ENCODE results near the gene TCOF1. TPM values are rescaled to one million over a fixed set of nuclear protein-coding genes. Genes with fewer than 3 reads are reported as not detected.
A peak's percentile ranks its signal among the peaks of the same experiment; 100 is the strongest.

Gene TCOF1
- total RNA-seq, 6 donors from 2014 or later, result 21.7 to 71.2 (median 30.4) TPM

DNA sequence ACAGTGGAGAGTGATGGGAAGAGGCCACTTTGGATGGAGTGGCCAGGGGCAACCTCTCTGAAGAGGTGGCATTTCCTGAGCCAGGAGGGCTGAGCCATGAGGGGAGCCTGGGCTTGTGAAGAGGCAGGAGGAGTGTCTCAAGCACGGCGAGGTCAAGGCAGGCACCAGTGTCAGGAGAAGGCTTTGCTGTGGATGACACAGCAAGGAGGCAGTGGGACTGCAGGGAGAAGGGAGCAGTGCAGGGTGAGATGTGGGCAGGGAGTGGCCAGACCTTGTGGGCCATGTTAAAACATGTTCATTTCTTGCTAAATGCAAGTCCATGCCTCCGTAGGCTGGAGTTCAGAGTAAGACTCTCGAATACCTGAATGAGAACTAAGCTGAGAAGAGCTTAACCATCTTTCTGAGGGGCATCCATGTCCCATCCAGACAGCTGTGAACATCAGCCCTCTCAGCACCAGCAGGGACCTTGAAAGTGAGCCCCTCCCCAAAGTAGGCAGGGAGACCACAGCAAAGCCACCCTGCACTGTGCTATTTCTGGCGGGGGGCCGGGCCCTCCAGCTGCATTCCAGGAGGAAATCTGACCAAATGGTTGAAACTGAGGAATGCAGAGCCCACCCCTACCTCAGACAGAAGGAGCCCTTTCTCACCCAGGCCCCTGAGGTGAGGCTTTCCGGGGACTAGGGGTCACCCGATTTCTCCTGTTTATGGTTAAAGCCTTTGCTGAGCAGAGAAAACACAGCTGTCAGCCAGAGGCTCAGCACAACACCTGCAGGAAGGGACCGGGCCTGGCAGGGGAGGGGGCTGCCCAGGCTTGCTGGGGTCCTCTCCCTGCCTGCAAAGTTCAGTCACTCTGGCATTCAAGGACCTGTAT, 38.6 kb upstream of the TCOF1 start:
- no peaks in the 10 kb centered on the region for H3K27me3 ChIP-seq
- no peaks in the 10 kb centered on the region for H3K9me3 ChIP-seq
- ATAC-seq (ENCODE audit: low FRiP score in 2 of 2) (no peak), DNase-seq (no peak)
- 80% methylated on average over 7 to 9 of the region's 9 CpGs for WGBS, 2 donors
- no peak overlapping the region for H3K27ac ChIP-seq
- no peak for TF ChIP-seq EP300 (IDR thresholded peaks at IDR 0.05)
- TF ChIP-seq POLR2A (IDR thresholded peaks at IDR 0.05), result no peak
- TF ChIP-seq POLR2AphosphoS5 (IDR thresholded peaks at IDR 0.05), result no peak
- TF ChIP-seq, protein P1, sequence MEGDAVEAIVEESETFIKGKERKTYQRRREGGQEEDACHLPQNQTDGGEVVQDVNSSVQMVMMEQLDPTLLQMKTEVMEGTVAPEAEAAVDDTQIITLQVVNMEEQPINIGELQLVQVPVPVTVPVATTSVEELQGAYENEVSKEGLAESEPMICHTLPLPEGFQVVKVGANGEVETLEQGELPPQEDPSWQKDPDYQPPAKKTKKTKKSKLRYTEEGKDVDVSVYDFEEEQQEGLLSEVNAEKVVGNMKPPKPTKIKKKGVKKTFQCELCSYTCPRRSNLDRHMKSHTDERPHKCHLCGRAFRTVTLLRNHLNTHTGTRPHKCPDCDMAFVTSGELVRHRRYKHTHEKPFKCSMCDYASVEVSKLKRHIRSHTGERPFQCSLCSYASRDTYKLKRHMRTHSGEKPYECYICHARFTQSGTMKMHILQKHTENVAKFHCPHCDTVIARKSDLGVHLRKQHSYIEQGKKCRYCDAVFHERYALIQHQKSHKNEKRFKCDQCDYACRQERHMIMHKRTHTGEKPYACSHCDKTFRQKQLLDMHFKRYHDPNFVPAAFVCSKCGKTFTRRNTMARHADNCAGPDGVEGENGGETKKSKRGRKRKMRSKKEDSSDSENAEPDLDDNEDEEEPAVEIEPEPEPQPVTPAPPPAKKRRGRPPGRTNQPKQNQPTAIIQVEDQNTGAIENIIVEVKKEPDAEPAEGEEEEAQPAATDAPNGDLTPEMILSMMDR (IDR thresholded peaks at IDR 0.05), result no peak
- no peak overlapping the region for H3K4me3 ChIP-seq
- peaks cover 0 to 7% (median 0%) of the 10 kb centered on the region in 4 donors for H3K4me1 ChIP-seq
- H3K36me3 ChIP-seq, result no peaks in the 10 kb centered on the region

DNA sequence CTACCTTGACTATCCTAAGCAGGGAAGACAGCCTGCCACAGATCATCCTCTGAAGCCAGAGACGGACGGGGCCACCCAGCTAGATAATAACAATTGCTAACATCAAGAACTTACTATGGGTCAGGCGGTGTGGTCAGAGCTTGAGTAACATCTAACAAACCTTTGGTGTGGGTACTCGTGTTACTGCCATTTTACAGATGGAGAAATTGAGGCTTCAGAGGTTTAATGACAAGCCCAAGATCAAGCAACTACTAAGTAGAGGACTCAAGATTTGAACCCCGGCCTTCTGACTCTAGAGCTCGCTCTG, 38.1 kb upstream of the TCOF1 start:
- WGBS, 2 donors, result 87 to 91% methylated on average over 6 of the region's 6 CpGs
- TF ChIP-seq EP300 (IDR thresholded peaks at IDR 0.05), result no peak
- no peak for TF ChIP-seq POLR2A (IDR thresholded peaks at IDR 0.05)
- TF ChIP-seq POLR2AphosphoS5 (IDR thresholded peaks at IDR 0.05), result no peak
- TF ChIP-seq, protein P1 (IDR thresholded peaks at IDR 0.05), result no peak
- DNase-seq, result no peak

DNA sequence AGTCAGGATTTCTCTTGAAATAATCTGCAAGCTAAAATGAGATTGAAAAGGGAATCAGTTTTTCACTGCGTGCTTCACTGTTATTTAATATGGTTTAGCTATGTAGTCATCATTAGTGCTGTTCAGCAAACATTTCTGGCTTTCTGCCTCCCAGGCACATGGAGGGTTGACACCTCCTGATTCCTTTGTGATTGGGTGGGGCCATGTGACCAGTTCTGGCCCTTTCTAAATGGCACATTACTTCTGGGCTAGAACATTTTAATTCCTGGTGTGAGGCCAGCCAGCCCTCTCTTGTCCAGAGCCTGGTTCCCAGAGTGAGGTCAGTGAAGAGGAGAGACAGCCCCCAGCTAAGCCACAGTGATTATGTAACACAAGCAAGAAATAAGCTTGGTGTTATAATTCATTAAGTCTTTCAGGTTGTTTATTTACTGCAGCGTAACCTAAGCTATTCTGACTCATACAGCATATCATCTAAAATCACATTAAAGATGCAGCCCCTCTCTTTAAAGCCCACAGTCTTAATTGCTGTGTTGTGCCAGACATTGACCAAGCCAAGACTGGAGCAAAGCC, 37.4 kb upstream of the TCOF1 start:
- peaks cover 0 to 7% (median 0%) of the 10 kb centered on the region in 4 donors for H3K4me1 ChIP-seq
- TF ChIP-seq POLR2AphosphoS5 (IDR thresholded peaks at IDR 0.05), result peak in 1 of 2 donors; percentile 50
- no peak for TF ChIP-seq EP300 (IDR thresholded peaks at IDR 0.05)
- TF ChIP-seq, protein P1 (IDR thresholded peaks at IDR 0.05), result no peak
- no peak for TF ChIP-seq POLR2A (IDR thresholded peaks at IDR 0.05)
- peak; percentile 62 to 89 for ATAC-seq (ENCODE audit: low FRiP score in 2 of 2)
- no peaks in the 10 kb centered on the region for H3K36me3 ChIP-seq
- no peak for DNase-seq
- no peaks in the 10 kb centered on the region for H3K9me3 ChIP-seq
- H3K27ac ChIP-seq, result no peak overlapping the region
- H3K27me3 ChIP-seq, result no peaks in the 10 kb centered on the region
- H3K4me3 ChIP-seq, result no peak overlapping the region
- WGBS, 2 donors, result 71 to 84% methylated on average over 2 of the region's 2 CpGs

More for the DNA sequence above, 38.1 kb upstream of the TCOF1 start:
- Histone ChIP-seq H3K4me3 (no peak overlapping the region), H3K27ac (no peak overlapping the region), H3K36me3 (no peaks in the 10 kb centered on the region), H3K4me1 (peaks cover 0 to 7% (median 0%) of the 10 kb centered on the region in 4 donors), H3K9me3 (no peaks in the 10 kb centered on the region), H3K27me3 (no peaks in the 10 kb centered on the region)
- ATAC-seq (ENCODE audit: low FRiP score in 2 of 2), result no peak

DNA sequence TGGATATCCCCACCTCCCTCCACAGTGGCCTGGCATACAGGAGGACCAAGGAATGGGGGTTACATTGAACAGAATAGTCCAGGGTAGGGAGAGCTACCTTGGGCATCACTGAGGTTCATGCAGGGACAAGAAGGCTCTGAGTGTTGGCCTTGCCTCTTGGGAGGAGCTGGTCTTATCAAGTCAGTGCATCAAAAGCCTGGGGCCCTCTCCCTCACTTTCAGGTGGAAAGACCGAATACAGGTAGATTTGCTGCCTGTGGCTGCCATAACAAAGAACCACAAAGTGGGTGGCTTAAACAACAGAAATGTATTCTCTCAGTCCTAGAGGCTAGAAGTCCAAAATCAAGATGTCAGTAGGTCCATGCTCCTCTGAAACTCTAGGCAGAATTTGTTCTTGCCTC, 36.3 kb upstream of the TCOF1 start:
- 84 to 100% methylated on average over 1 of the region's 1 CpG for WGBS, 2 donors
- H3K27me3 ChIP-seq, result no peaks in the 10 kb centered on the region
- no peaks in the 10 kb centered on the region for H3K9me3 ChIP-seq
- TF ChIP-seq EP300 (IDR thresholded peaks at IDR 0.05) (no peak), POLR2AphosphoS5 (IDR thresholded peaks at IDR 0.05) (no peak), POLR2A (IDR thresholded peaks at IDR 0.05) (no peak)
- TF ChIP-seq, protein P1 (IDR thresholded peaks at IDR 0.05), result no peak
- H3K4me3 ChIP-seq, result no peak overlapping the region
- H3K4me1 ChIP-seq, result peaks cover 0 to 7% (median 0%) of the 10 kb centered on the region in 4 donors
- no peaks in the 10 kb centered on the region for H3K36me3 ChIP-seq
- H3K27ac ChIP-seq, result no peak overlapping the region
- ATAC-seq (ENCODE audit: low FRiP score in 2 of 2) (no peak), DNase-seq (no peak)
